ENCODE data around the gene ZSCAN32. TPM values are rescaled to one million over a fixed set of nuclear protein-coding genes. Genes with fewer than 3 reads are reported as not detected.

Gene ZSCAN32
- total RNA-seq (1 to 10 TPM; 4.7 to 9.5 (median 6.2) TPM), polyA plus RNA-seq (1 to 10 TPM; 4.6 to 9.8 (median 5.6) TPM)
- long read RNA-seq, donor 1, partial matches to known transcripts: 0 of 2 reads
- long read RNA-seq, donor 1, other reads (novel, unspliced or antisense): 1 of 2 reads
- long read RNA-seq, donor 2, partial matches to known transcripts: 2 of 9 reads
- long read RNA-seq, donor 2, other reads (novel, unspliced or antisense): 5 of 9 reads

GRCh38 chr16:3400779-3401688 is at the start of gene ZSCAN32, which contains the start of gene ZNF174:
ZSCAN32 (minus strand) TSS chr16:3401004; CDS start chr16:3397557, 3,447 bp downstream.
ZNF174 (plus strand) TSS chr16:3401215; CDS start chr16:3402005, 790 bp downstream.
- Histone ChIP-seq H3K4me1 (peaks cover 12% of the 10 kb centered on the region), H3K4me3 (peak within 1 kb of the TSS; percentile 98), H3K9me3 (peaks cover 45% of the 10 kb centered on the region), H3K27me3 (ENCODE audit: insufficient read depth in 3 of 3, low read length in 2 of 3) (no peaks in the 10 kb centered on the region), H3K27ac (peak within 1 kb of the TSS; percentile 90), H3K36me3 (ENCODE audit: insufficient read depth in 1 of 2, low read depth in 1 of 2) (peaks cover 17 to 54% of the 10 kb centered on the region in 2 donors)
- ATAC-seq (peak; percentile 99 to 100 (median 100)), DNase-seq (peak; percentile 99)
- 0% methylated on average over 75 to 95 of the region's 95 CpGs for WGBS, 3 donors
- TF ChIP-seq CTCF (IDR thresholded peaks at IDR 0.05): no peak
- intact Hi-C loops (cut with DNase I): loop anchor here (1.0 to 5.0 kb wide), 4 partner anchors 56 to 100 kb away; partner anchors contain the start of genes CLUAP1 (in 1 of the 2), TIGD7 (in 1 of the 2) and ZNF75A (in 1 of the 2)

- intact Hi-C loops (cut with DNase I): no loop called here
- WGBS, 3 donors: 31 to 37% (median 33%) methylated on average over 10 of the region's 10 CpGs
- Histone ChIP-seq H3K27ac (peak overlapping the region; percentile 74), H3K4me1 (peaks cover 7% of the 10 kb centered on the region), H3K4me3 (peak overlapping the region; percentile 73), H3K9me3 (no peaks in the 10 kb centered on the region), H3K36me3 (ENCODE audit: insufficient read depth in 1 of 2, low read depth in 1 of 2) (peaks cover 0 to 28% of the 10 kb centered on the region in 2 donors), H3K27me3 (ENCODE audit: insufficient read depth in 3 of 3, low read length in 2 of 3) (no peaks in the 10 kb centered on the region)
- no peak for TF ChIP-seq CTCF (IDR thresholded peaks at IDR 0.05)
- ATAC-seq (peak; percentile 33 to 47 (median 44)), DNase-seq (no peak)
These were observed 43.2 kb upstream of the ZSCAN32 start for GRCh38 chr16:3444032-3444388.

GRCh38 chr16:3443108-3444031 is 42.6 kb upstream of the ZSCAN32 start, which contains the start of the genes NAA60 and ZNF597:
NAA60 (plus strand) TSS chr16:3443680; CDS start chr16:3476228, 32,548 bp downstream.
ZNF597 (minus strand) TSS chr16:3443504; CDS start chr16:3443153, 351 bp downstream.
- TF ChIP-seq CTCF (IDR thresholded peaks at IDR 0.05): no peak
- WGBS, 3 donors: 36 to 43% (median 42%) methylated on average over 59 to 61 of the region's 61 CpGs
- peak; percentile 99 to 100 (median 100) for ATAC-seq

GRCh38 chr16:3439637-3440036 is 38.8 kb upstream of the ZSCAN32 start:
- intact Hi-C loops (cut with DNase I): no loop called here
- H3K4me1 ChIP-seq: peaks cover 4% of the 10 kb centered on the region
- DNase-seq (no peak), ATAC-seq (no peak)
- WGBS, 3 donors: 78 to 93% (median 85%) methylated on average over 4 of the region's 4 CpGs
- TF ChIP-seq CTCF (IDR thresholded peaks at IDR 0.05): no peak
- no peak overlapping the region for H3K4me3 ChIP-seq
- H3K36me3 ChIP-seq (ENCODE audit: insufficient read depth in 1 of 2, low read depth in 1 of 2): peaks cover 0 to 23% of the 10 kb centered on the region in 2 donors
- no peak overlapping the region for H3K27ac ChIP-seq
- H3K9me3 ChIP-seq: no peaks in the 10 kb centered on the region
- no peaks in the 10 kb centered on the region for H3K27me3 ChIP-seq (ENCODE audit: insufficient read depth in 3 of 3, low read length in 2 of 3)

More at GRCh38 chr16:3443108-3444031, 42.6 kb upstream of the ZSCAN32 start, which contains the start of the genes NAA60 and ZNF597:
- Histone ChIP-seq H3K9me3 (no peaks in the 10 kb centered on the region), H3K4me3 (peak within 1 kb of the TSS; percentile 73), H3K36me3 (ENCODE audit: insufficient read depth in 1 of 2, low read depth in 1 of 2) (peaks cover 0 to 25% of the 10 kb centered on the region in 2 donors), H3K4me1 (peaks cover 7% of the 10 kb centered on the region), H3K27me3 (ENCODE audit: insufficient read depth in 3 of 3, low read length in 2 of 3) (no peaks in the 10 kb centered on the region), H3K27ac (peak within 1 kb of the TSS; percentile 74)
- intact Hi-C loops (cut with DNase I): no loop called here
- peak; percentile 75 to 88 for DNase-seq

Data from psoas muscle (tissue), 8 donors.